Activated CD4-positive, alpha-beta T cell treated with anti-CD3 and anti-CD28 coated beads, Interleukin-2, amount 10 ng/mL, durations not matched to agents 24 days and 14 days (primary cell): ENCODE results near the gene INS. TPM values are rescaled to one million over a fixed set of nuclear protein-coding genes. Genes with fewer than 3 reads are reported as not detected.
"Not testable (repeated sequence)": the region's sequence is repeated elsewhere in the genome, so short reads cannot be mapped to it uniquely, and the experiment has no call there.

ENCODE experiments used
- DNase-seq: peaks from one replicate; pipeline ENCODE4 v3.0.0; 2022
- H3K27ac Mint-ChIP-seq: one replicate; pipeline ENCODE4 v1.8.0; 2022; ENCODE audit warnings: mild to moderate bottlenecking, mixed read lengths
- H3K27me3 Mint-ChIP-seq: one replicate; pipeline ENCODE4 v1.8.0; 2022; ENCODE audit warnings: mixed read lengths
- H3K36me3 Mint-ChIP-seq: one replicate; pipeline ENCODE4 v1.8.0; 2022; ENCODE audit warnings: low read depth, mild to moderate bottlenecking, mixed read lengths
- H3K4me1 Mint-ChIP-seq: one replicate; pipeline ENCODE4 v1.8.0; 2021; ENCODE audit warnings: mixed read lengths
- H3K4me3 Mint-ChIP-seq: one replicate; pipeline ENCODE4 v1.8.0; 2022; ENCODE audit warnings: mild to moderate bottlenecking, moderate library complexity, mixed read lengths
- H3K9me3 Mint-ChIP-seq: one replicate; pipeline ENCODE4 v1.8.0; 2021; ENCODE audit warnings: mixed read lengths
- intact Hi-C: fragments of 100-400 bp; cut with micrococcal nuclease; formaldehyde crosslinking; loops from one replicate; pipeline ENCODE4 v1.15.1; 2023
- total RNA-seq: library from RNA; stranded (reverse); gene quantifications from 2 replicates; pipeline ENCODE4 v1.2.3, GENCODE V29; 2022

The INS gene
- total RNA-seq, 1 donor from 2014 or later = not detected

GRCh38 chr11:2127482-2128129 lies 33.4 kb downstream of the INS start:
- Mint-ChIP-seq H3K4me3 (no peak overlapping the region), H3K4me1 (no peaks in the 10 kb centered on the region), H3K27ac (no peak overlapping the region), H3K27me3 (peaks cover 13% of the 10 kb centered on the region), H3K36me3 (no peaks in the 10 kb centered on the region), H3K9me3 (peaks cover 14% of the 10 kb centered on the region)
- intact Hi-C loops = no loop called here
- DNase-seq = no peak

GRCh38 chr11:2126520-2127085 lies 34.4 kb downstream of the INS start:
- no peak overlapping the region for H3K4me3 Mint-ChIP-seq
- no peaks in the 10 kb centered on the region for H3K36me3 Mint-ChIP-seq
- peak overlapping the region; percentile 58 for H3K27ac Mint-ChIP-seq
- intact Hi-C loops = no loop called here
- H3K27me3 Mint-ChIP-seq = peaks cover 6% of the 10 kb centered on the region
- DNase-seq = no peak
- no peaks in the 10 kb centered on the region for H3K4me1 Mint-ChIP-seq
- H3K9me3 Mint-ChIP-seq = peaks cover 14% of the 10 kb centered on the region

GRCh38 chr11:2124736-2125484 lies 36.1 kb downstream of the INS start:
- H3K27me3 Mint-ChIP-seq, H3K36me3 Mint-ChIP-seq, intact Hi-C loops, H3K9me3 Mint-ChIP-seq, DNase-seq, H3K4me3 Mint-ChIP-seq, H3K4me1 Mint-ChIP-seq: not testable (repeated sequence)
- H3K27ac Mint-ChIP-seq = peak overlapping the region; percentile 76

GRCh38 chr11:2123628-2123960 lies 37.4 kb downstream of the INS start:
- no peak for DNase-seq
- no peaks in the 10 kb centered on the region for H3K36me3 Mint-ChIP-seq
- peaks cover 3% of the 10 kb centered on the region for H3K27me3 Mint-ChIP-seq
- H3K27ac Mint-ChIP-seq = no peak overlapping the region
- intact Hi-C loops = no loop called here
- peaks cover 8% of the 10 kb centered on the region for H3K9me3 Mint-ChIP-seq
- H3K4me3 Mint-ChIP-seq = no peak overlapping the region
- no peaks in the 10 kb centered on the region for H3K4me1 Mint-ChIP-seq

GRCh38 chr11:2122907-2123627 lies 37.9 kb downstream of the INS start:
- Mint-ChIP-seq H3K4me1 (no peaks in the 10 kb centered on the region), H3K27ac (no peak overlapping the region), H3K27me3 (peaks cover 7% of the 10 kb centered on the region), H3K4me3 (no peak overlapping the region), H3K36me3 (no peaks in the 10 kb centered on the region), H3K9me3 (peaks cover 8% of the 10 kb centered on the region)
- DNase-seq = no peak
- intact Hi-C loops = no loop called here

GRCh38 chr11:2122222-2122906 lies 38.6 kb downstream of the INS start:
- Mint-ChIP-seq H3K27me3 (peaks cover 9% of the 10 kb centered on the region), H3K4me3 (no peak overlapping the region), H3K9me3 (peaks cover 8% of the 10 kb centered on the region), H3K4me1 (no peaks in the 10 kb centered on the region), H3K27ac (no peak overlapping the region), H3K36me3 (no peaks in the 10 kb centered on the region)
- intact Hi-C loops = no loop called here
- DNase-seq = no peak

GRCh38 chr11:2121227-2122130 lies 39.5 kb downstream of the INS start:
- no peaks in the 10 kb centered on the region for H3K4me1 Mint-ChIP-seq
- DNase-seq = no peak
- no peak overlapping the region for H3K27ac Mint-ChIP-seq
- H3K4me3 Mint-ChIP-seq = no peak overlapping the region
- H3K36me3 Mint-ChIP-seq = no peaks in the 10 kb centered on the region
- peaks cover 9% of the 10 kb centered on the region for H3K27me3 Mint-ChIP-seq
- intact Hi-C loops = no loop called here
- H3K9me3 Mint-ChIP-seq = peaks cover 8% of the 10 kb centered on the region

- no peak overlapping the region for H3K27ac Mint-ChIP-seq
- H3K9me3 Mint-ChIP-seq = peaks cover 7% of the 10 kb centered on the region
Observed at GRCh38 chr11:2120359-2121100, 40.5 kb downstream of the INS start.

GRCh38 chr11:2118677-2119076 lies 42.3 kb downstream of the INS start:
- no peaks in the 10 kb centered on the region for H3K36me3 Mint-ChIP-seq
- no peak overlapping the region for H3K27ac Mint-ChIP-seq
- H3K9me3 Mint-ChIP-seq = no peaks in the 10 kb centered on the region
- peaks cover 13% of the 10 kb centered on the region for H3K27me3 Mint-ChIP-seq
- intact Hi-C loops = no loop called here
- H3K4me1 Mint-ChIP-seq = no peaks in the 10 kb centered on the region
- no peak overlapping the region for H3K4me3 Mint-ChIP-seq
- no peak for DNase-seq

More at GRCh38 chr11:2120359-2121100, 40.5 kb downstream of the INS start:
- no peaks in the 10 kb centered on the region for H3K36me3 Mint-ChIP-seq
- no peak for DNase-seq
- peaks cover 13% of the 10 kb centered on the region for H3K27me3 Mint-ChIP-seq
- H3K4me1 Mint-ChIP-seq = no peaks in the 10 kb centered on the region
- no peak overlapping the region for H3K4me3 Mint-ChIP-seq
- intact Hi-C loops = no loop called here

- no peak overlapping the region for H3K4me3 Mint-ChIP-seq
- no peaks in the 10 kb centered on the region for H3K4me1 Mint-ChIP-seq
- no peaks in the 10 kb centered on the region for H3K36me3 Mint-ChIP-seq
- no peak overlapping the region for H3K27ac Mint-ChIP-seq
- peaks cover 13% of the 10 kb centered on the region for H3K27me3 Mint-ChIP-seq
- intact Hi-C loops = no loop called here
- no peaks in the 10 kb centered on the region for H3K9me3 Mint-ChIP-seq
- no peak for DNase-seq
Observed at GRCh38 chr11:2116680-2117079, 44.3 kb downstream of the INS start.

- intact Hi-C loops = no loop called here
- no peaks in the 10 kb centered on the region for H3K4me1 Mint-ChIP-seq
- peaks cover 13% of the 10 kb centered on the region for H3K27me3 Mint-ChIP-seq
- H3K27ac Mint-ChIP-seq = no peak overlapping the region
- no peaks in the 10 kb centered on the region for H3K36me3 Mint-ChIP-seq
- no peak for DNase-seq
- H3K4me3 Mint-ChIP-seq = no peak overlapping the region
- H3K9me3 Mint-ChIP-seq = no peaks in the 10 kb centered on the region
Observed at GRCh38 chr11:2115308-2115707, 45.7 kb downstream of the INS start.

- intact Hi-C loops = no loop called here
- no peak overlapping the region for H3K27ac Mint-ChIP-seq
- no peak for DNase-seq
- no peaks in the 10 kb centered on the region for H3K4me1 Mint-ChIP-seq
- H3K9me3 Mint-ChIP-seq = no peaks in the 10 kb centered on the region
- no peaks in the 10 kb centered on the region for H3K36me3 Mint-ChIP-seq
- H3K4me3 Mint-ChIP-seq = no peak overlapping the region
- peaks cover 17% of the 10 kb centered on the region for H3K27me3 Mint-ChIP-seq
Observed at GRCh38 chr11:2114430-2115241, 46.4 kb downstream of the INS start.
